ENCODE results near the gene OTUD7B. TPM values are rescaled to one million over a fixed set of nuclear protein-coding genes. Genes with fewer than 3 reads are reported as not detected.

Gene OTUD7B
- total RNA-seq, 4 donors from 2014 or later: 12.4 to 22.0 (median 19.5) TPM

DNA sequence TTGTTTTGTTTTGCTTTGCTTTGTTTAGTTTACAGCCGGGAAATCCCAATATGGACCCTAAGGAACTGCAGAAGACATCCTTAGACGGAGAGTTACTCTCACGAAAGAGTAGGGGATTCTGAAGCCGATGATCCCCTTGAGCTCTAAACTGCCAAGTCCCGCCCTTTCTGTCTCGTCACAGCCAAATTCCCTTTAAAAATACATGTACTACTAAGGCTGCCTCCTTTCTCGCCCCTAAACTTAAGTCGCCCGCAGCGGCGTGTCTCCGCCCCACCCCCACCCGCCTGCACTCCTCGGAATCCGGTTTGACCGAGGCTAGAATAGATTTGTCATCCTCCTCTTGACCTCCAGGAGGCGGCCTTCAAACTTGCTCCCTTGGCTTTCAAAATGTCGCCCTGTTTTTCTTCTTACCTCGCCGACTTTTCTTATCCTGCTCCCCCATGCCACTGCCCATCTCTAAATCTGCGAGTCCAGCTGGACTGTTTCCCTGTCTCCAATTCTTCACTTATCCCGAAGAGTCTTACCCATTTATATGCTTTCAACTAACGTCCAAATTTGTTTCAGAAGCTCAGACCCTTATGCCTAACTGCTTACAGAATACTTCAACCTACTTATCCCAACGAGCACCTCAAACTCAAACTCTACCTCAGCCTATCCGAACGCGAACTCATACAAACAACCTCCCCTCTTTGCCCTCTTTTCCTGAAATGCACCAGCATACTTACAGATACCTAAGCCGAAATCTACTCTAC is 122.1 kb downstream of the OTUD7B start:
- peak; percentile 58 to 90 (median 85) for DNase-seq
- no peak for TF ChIP-seq POLR2A (IDR thresholded peaks at IDR 0.05)
- TF ChIP-seq, protein P1, sequence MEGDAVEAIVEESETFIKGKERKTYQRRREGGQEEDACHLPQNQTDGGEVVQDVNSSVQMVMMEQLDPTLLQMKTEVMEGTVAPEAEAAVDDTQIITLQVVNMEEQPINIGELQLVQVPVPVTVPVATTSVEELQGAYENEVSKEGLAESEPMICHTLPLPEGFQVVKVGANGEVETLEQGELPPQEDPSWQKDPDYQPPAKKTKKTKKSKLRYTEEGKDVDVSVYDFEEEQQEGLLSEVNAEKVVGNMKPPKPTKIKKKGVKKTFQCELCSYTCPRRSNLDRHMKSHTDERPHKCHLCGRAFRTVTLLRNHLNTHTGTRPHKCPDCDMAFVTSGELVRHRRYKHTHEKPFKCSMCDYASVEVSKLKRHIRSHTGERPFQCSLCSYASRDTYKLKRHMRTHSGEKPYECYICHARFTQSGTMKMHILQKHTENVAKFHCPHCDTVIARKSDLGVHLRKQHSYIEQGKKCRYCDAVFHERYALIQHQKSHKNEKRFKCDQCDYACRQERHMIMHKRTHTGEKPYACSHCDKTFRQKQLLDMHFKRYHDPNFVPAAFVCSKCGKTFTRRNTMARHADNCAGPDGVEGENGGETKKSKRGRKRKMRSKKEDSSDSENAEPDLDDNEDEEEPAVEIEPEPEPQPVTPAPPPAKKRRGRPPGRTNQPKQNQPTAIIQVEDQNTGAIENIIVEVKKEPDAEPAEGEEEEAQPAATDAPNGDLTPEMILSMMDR (IDR thresholded peaks at IDR 0.05): peak; percentile 22 to 63 (median 52)
- Histone ChIP-seq H3K27ac (peak overlapping the region; percentile 97 to 100 (median 98)), H3K4me3 (peak overlapping the region; percentile 61 to 78 (median 71)), H3K27me3 (no peaks in the 10 kb centered on the region), H3K4me1 (peaks cover 0 to 10% (median 0%) of the 10 kb centered on the region in 4 donors), H3K9me3 (no peaks in the 10 kb centered on the region), H3K36me3 (no peaks in the 10 kb centered on the region)

Other genes starting within 250 kb of the OTUD7B start
- gene FCGR1A, start 228.0 kb downstream of the OTUD7B start, total RNA-seq: not detected
- 10 to 100 TPM in 3 of 4 donors, 1 to 10 TPM in 1; 9.1 to 37.8 (median 22.1) TPM for gene BOLA1, start 111.2 kb downstream of the OTUD7B start, total RNA-seq
- gene SV2A, start 92.9 kb downstream of the OTUD7B start, total RNA-seq: 1 to 10 TPM in 3 of 4 donors, under 1 TPM in 1; 0.70 to 3.3 (median 2.2) TPM
- 10 to 100 TPM; 21.0 to 32.2 (median 28.2) TPM for gene SF3B4, start 82.9 kb downstream of the OTUD7B start, total RNA-seq
- gene MTMR11, start 73.8 kb downstream of the OTUD7B start, total RNA-seq: 100 to 1,000 TPM in 3 of 4 donors, 10 to 100 TPM in 1; 47.9 to 210 (median 175) TPM
- gene VPS45, start 57.0 kb upstream of the OTUD7B start, total RNA-seq: 10 to 100 TPM; 36.1 to 70.1 (median 42.0) TPM
- 100 to 1,000 TPM in 1 of 4 donors, 10 to 100 TPM in 3; 12.6 to 106 (median 29.6) TPM for gene PLEKHO1, start 139.2 kb upstream of the OTUD7B start, total RNA-seq
- gene ANP32E, start 225.4 kb upstream of the OTUD7B start, total RNA-seq: 10 to 100 TPM in 2 of 4 donors, 1 to 10 TPM in 2; 7.3 to 24.8 (median 9.9) TPM
- gene CA14, start 247.0 kb upstream of the OTUD7B start, total RNA-seq: not detected